ENCODE results near the gene ACAP2. TPM values are rescaled to one million over a fixed set of nuclear protein-coding genes. Genes with fewer than 3 reads are reported as not detected.
A peak's percentile ranks its signal among the peaks of the same experiment; 100 is the strongest.

Gene ACAP2
- total RNA-seq, 3 donors from 2014 or later (not counting 1 experiment from before 2014, with no cell fraction given), result 103 to 132 (median 128) TPM

- no peak overlapping the region for H3K4me3 ChIP-seq (ENCODE audit: low read length)
- TF ChIP-seq CTCF (IDR thresholded peaks at IDR 0.05), result no peak
- H3K27me3 ChIP-seq (ENCODE audit: control insufficient read depth, insufficient read depth, low read length), result no peaks in the 10 kb centered on the region
- no peaks in the 10 kb centered on the region for H3K36me3 ChIP-seq (ENCODE audit: control insufficient read depth, insufficient read depth, low read length)
- 77% methylated on average over 14 of the region's 14 CpGs for WGBS (ENCODE audit: insufficient coverage)
- H3K4me1 ChIP-seq (ENCODE audit: control insufficient read depth, insufficient read depth, low read length), result peaks cover 25% of the 10 kb centered on the region
- Mint-ChIP-seq H3K27ac (peak overlapping the region; percentile 83 to 84), H3K4me1 (peaks cover 14 to 23% of the 10 kb centered on the region in 2 donors), H3K4me3 (peak overlapping the region; percentile 52), H3K27me3 (ENCODE audit: low read depth in 2 of 2) (no peaks in the 10 kb centered on the region), H3K9me3 (no peaks in the 10 kb centered on the region), H3K36me3 (no peaks in the 10 kb centered on the region)
- peak; percentile 9 to 51 for DNase-seq
- ATAC-seq, result no peak
- H3K27ac ChIP-seq (ENCODE audit: low read length), result peak overlapping the region; percentile 91
- H3K9me3 ChIP-seq (ENCODE audit: control insufficient read depth, insufficient read depth, low read length), result no peaks in the 10 kb centered on the region
- intact Hi-C loops (cut with micrococcal nuclease), result loop anchor here (1.0 kb wide), 1 partner anchor 152 kb away; no protein-coding TSS in a partner anchor
Observed at GRCh38 chr3:195258449-195259153, 184.2 kb downstream of the ACAP2 start.

- Mint-ChIP-seq H3K4me1 (peaks cover 14 to 28% of the 10 kb centered on the region in 2 donors), H3K27ac (peak overlapping the region; percentile 83 to 84), H3K27me3 (ENCODE audit: low read depth in 2 of 2) (no peaks in the 10 kb centered on the region), H3K4me3 (peak overlapping the region; percentile 52), H3K9me3 (no peaks in the 10 kb centered on the region), H3K36me3 (no peaks in the 10 kb centered on the region)
- Histone ChIP-seq H3K27me3 (ENCODE audit: control insufficient read depth, insufficient read depth, low read length) (no peaks in the 10 kb centered on the region), H3K36me3 (ENCODE audit: control insufficient read depth, insufficient read depth, low read length) (no peaks in the 10 kb centered on the region), H3K4me3 (ENCODE audit: low read length) (no peak overlapping the region), H3K4me1 (ENCODE audit: control insufficient read depth, insufficient read depth, low read length) (peaks cover 25% of the 10 kb centered on the region), H3K27ac (ENCODE audit: low read length) (no peak overlapping the region), H3K9me3 (ENCODE audit: control insufficient read depth, insufficient read depth, low read length) (no peaks in the 10 kb centered on the region)
- intact Hi-C loops (cut with micrococcal nuclease), result no loop called here
- 94% methylated on average over 16 of the region's 16 CpGs for WGBS (ENCODE audit: insufficient coverage)
- no peak for ATAC-seq
- DNase-seq, result peak; percentile 14 to 27
- TF ChIP-seq CTCF (IDR thresholded peaks at IDR 0.05), result no peak
Observed at GRCh38 chr3:195257454-195258448, 185.1 kb downstream of the ACAP2 start.

GRCh38 chr3:195256639-195257453 is 186.0 kb downstream of the ACAP2 start:
- Histone ChIP-seq H3K9me3 (ENCODE audit: control insufficient read depth, insufficient read depth, low read length) (no peaks in the 10 kb centered on the region), H3K27me3 (ENCODE audit: control insufficient read depth, insufficient read depth, low read length) (no peaks in the 10 kb centered on the region), H3K27ac (ENCODE audit: low read length) (no peak overlapping the region), H3K4me3 (ENCODE audit: low read length) (no peak overlapping the region), H3K36me3 (ENCODE audit: control insufficient read depth, insufficient read depth, low read length) (no peaks in the 10 kb centered on the region), H3K4me1 (ENCODE audit: control insufficient read depth, insufficient read depth, low read length) (peaks cover 25% of the 10 kb centered on the region)
- no peaks in the 10 kb centered on the region for H3K27me3 Mint-ChIP-seq (ENCODE audit: low read depth in 2 of 2)
- no peaks in the 10 kb centered on the region for H3K9me3 Mint-ChIP-seq
- WGBS (ENCODE audit: insufficient coverage), result 96% methylated on average over 19 of the region's 19 CpGs
- TF ChIP-seq CTCF (IDR thresholded peaks at IDR 0.05), result no peak
- H3K27ac Mint-ChIP-seq, result no peak overlapping the region
- H3K4me3 Mint-ChIP-seq, result peak overlapping the region; percentile 9
- ATAC-seq (no peak), DNase-seq (peak in 1 of 2 donors; percentile 4)
- H3K4me1 Mint-ChIP-seq, result peaks cover 14 to 33% of the 10 kb centered on the region in 2 donors
- no peaks in the 10 kb centered on the region for H3K36me3 Mint-ChIP-seq
- intact Hi-C loops (cut with micrococcal nuclease), result no loop called here
